Duodenal mucosa (tissue), 2 donors: ENCODE measurements around the gene GPC5.
"Not testable (repeated sequence)": the region's sequence is repeated elsewhere in the genome, so short reads cannot be mapped to it uniquely, and the experiment has no call there.

ENCODE experiments used
- H3K27ac ChIP-seq: one replicate; pipeline ENCODE4 v1.7.0; 2013; ENCODE audit warnings: low read depth, low read length
- H3K27me3 ChIP-seq, 2 donors: one replicate each; pipeline ENCODE4 v1.7.0; 2013; ENCODE audit warnings: low read length in 2 of 2, control low read depth in 1 of 2; ENCODE audit not compliant: insufficient read depth in 2 of 2, control insufficient read depth in 1 of 2
- H3K36me3 ChIP-seq, 2 donors: one replicate each; pipeline ENCODE4 v1.7.0; 2013; ENCODE audit warnings: low read length in 2 of 2, control low read depth in 1 of 2; ENCODE audit not compliant: insufficient read depth in 2 of 2, control insufficient read depth in 1 of 2
- H3K4me1 ChIP-seq, 2 donors: one replicate each; pipeline ENCODE4 v1.7.0; 2013; ENCODE audit warnings: low read length in 2 of 2, control low read depth in 1 of 2; ENCODE audit not compliant: insufficient read depth in 2 of 2, control insufficient read depth in 1 of 2
- H3K4me3 ChIP-seq, 2 donors: one replicate each; pipeline ENCODE4 v1.7.0; 2013; ENCODE audit warnings: low read length in 2 of 2, low read depth in 1 of 2
- H3K9ac ChIP-seq, 2 donors: one replicate each; pipeline ENCODE4 v1.7.0; 2013; ENCODE audit warnings: low read length in 2 of 2, low read depth in 1 of 2
- H3K9me3 ChIP-seq, 2 donors: one replicate each; pipeline ENCODE4 v1.7.0; 2013; ENCODE audit warnings: low read length in 2 of 2, control low read depth in 1 of 2; ENCODE audit not compliant: control insufficient read depth in 1 of 2

The GPC5 gene

GRCh38 chr13:91657283-91657682 lies 258.9 kb downstream of the GPC5 start:
- no peak overlapping the region for H3K9ac ChIP-seq
- H3K4me3 ChIP-seq, result no peak overlapping the region
- H3K36me3 ChIP-seq, result no peaks in the 10 kb centered on the region
- H3K9me3 ChIP-seq, result no peaks in the 10 kb centered on the region
- no peaks in the 10 kb centered on the region for H3K27me3 ChIP-seq
- no peak overlapping the region for H3K27ac ChIP-seq
- no peaks in the 10 kb centered on the region for H3K4me1 ChIP-seq

- Histone ChIP-seq H3K4me3 (no peak overlapping the region), H3K27me3 (no peaks in the 10 kb centered on the region), H3K36me3 (no peaks in the 10 kb centered on the region), H3K9ac (no peak overlapping the region), H3K27ac (no peak overlapping the region), H3K4me1 (no peaks in the 10 kb centered on the region), H3K9me3 (no peaks in the 10 kb centered on the region)
Measured at GRCh38 chr13:91659256-91660075, 261.0 kb downstream of the GPC5 start.

- Histone ChIP-seq H3K9me3 (no peaks in the 10 kb centered on the region), H3K27ac (no peak overlapping the region), H3K4me1 (no peaks in the 10 kb centered on the region), H3K36me3 (no peaks in the 10 kb centered on the region), H3K27me3 (no peaks in the 10 kb centered on the region), H3K9ac (no peak overlapping the region), H3K4me3 (no peak overlapping the region)
Measured at GRCh38 chr13:91660076-91660415, 261.6 kb downstream of the GPC5 start.

GRCh38 chr13:91661692-91662490 lies 263.5 kb downstream of the GPC5 start:
- no peak overlapping the region for H3K4me3 ChIP-seq
- H3K27ac ChIP-seq, result no peak overlapping the region

GRCh38 chr13:91664039-91664438 lies 265.6 kb downstream of the GPC5 start:
- no peak overlapping the region for H3K9ac ChIP-seq
- H3K4me3 ChIP-seq, result no peak overlapping the region
- no peaks in the 10 kb centered on the region for H3K9me3 ChIP-seq
- H3K27ac ChIP-seq, result no peak overlapping the region
- no peaks in the 10 kb centered on the region for H3K27me3 ChIP-seq
- no peaks in the 10 kb centered on the region for H3K4me1 ChIP-seq
- no peaks in the 10 kb centered on the region for H3K36me3 ChIP-seq

More at GRCh38 chr13:91661692-91662490, 263.5 kb downstream of the GPC5 start:
- H3K4me1 ChIP-seq, result no peaks in the 10 kb centered on the region
- H3K27me3 ChIP-seq, result no peaks in the 10 kb centered on the region
- no peaks in the 10 kb centered on the region for H3K36me3 ChIP-seq
- H3K9ac ChIP-seq, result no peak overlapping the region
- H3K9me3 ChIP-seq, result no peaks in the 10 kb centered on the region

GRCh38 chr13:91667486-91667885 lies 269.1 kb downstream of the GPC5 start:
- H3K9ac ChIP-seq, result no peak overlapping the region
- H3K4me3 ChIP-seq, result no peak overlapping the region
- no peaks in the 10 kb centered on the region for H3K9me3 ChIP-seq
- H3K36me3 ChIP-seq, result no peaks in the 10 kb centered on the region
- H3K4me1 ChIP-seq, result no peaks in the 10 kb centered on the region
- no peaks in the 10 kb centered on the region for H3K27me3 ChIP-seq
- no peak overlapping the region for H3K27ac ChIP-seq

GRCh38 chr13:91668866-91669495 lies 270.6 kb downstream of the GPC5 start:
- Histone ChIP-seq H3K9me3 (no peaks in the 10 kb centered on the region), H3K27ac (no peak overlapping the region), H3K4me1 (no peaks in the 10 kb centered on the region), H3K36me3 (no peaks in the 10 kb centered on the region), H3K27me3 (no peaks in the 10 kb centered on the region), H3K9ac (no peak overlapping the region), H3K4me3 (no peak overlapping the region)

- H3K27me3 ChIP-seq, H3K27ac ChIP-seq, H3K4me1 ChIP-seq, H3K4me3 ChIP-seq, H3K9me3 ChIP-seq, H3K36me3 ChIP-seq, H3K9ac ChIP-seq: not testable (repeated sequence)
Measured at GRCh38 chr13:91674347-91674746, 275.9 kb downstream of the GPC5 start.

GRCh38 chr13:91684746-91685145 lies 286.3 kb downstream of the GPC5 start:
- H3K36me3 ChIP-seq, result no peaks in the 10 kb centered on the region
- H3K27ac ChIP-seq, result no peak overlapping the region
- H3K4me3 ChIP-seq, result no peak overlapping the region
- no peaks in the 10 kb centered on the region for H3K4me1 ChIP-seq
- H3K27me3 ChIP-seq, result no peaks in the 10 kb centered on the region
- no peak overlapping the region for H3K9ac ChIP-seq
- H3K9me3 ChIP-seq, result no peaks in the 10 kb centered on the region

- no peaks in the 10 kb centered on the region for H3K36me3 ChIP-seq
- H3K27ac ChIP-seq, result no peak overlapping the region
- no peaks in the 10 kb centered on the region for H3K27me3 ChIP-seq
- no peaks in the 10 kb centered on the region for H3K9me3 ChIP-seq
- H3K4me3 ChIP-seq, result no peak overlapping the region
- H3K4me1 ChIP-seq, result no peaks in the 10 kb centered on the region
- no peak overlapping the region for H3K9ac ChIP-seq
Measured at GRCh38 chr13:91690944-91691343, 292.5 kb downstream of the GPC5 start.
